Mesenchymal stem cell (in vitro differentiated cells and primary cell): Measurements from ENCODE around the gene ZG16.
"Not testable (repeated sequence)": the region's sequence is repeated elsewhere in the genome, so short reads cannot be mapped to it uniquely, and the experiment has no call there.

Experiments used
- DNase-seq: peaks from one replicate; pipeline ENCODE4 v3.0.0-alpha.2; 2013
- H2AFZ ChIP-seq: one replicate; pipeline ENCODE4 v1.6.1; 2013; ENCODE audit warnings: low read depth, mild to moderate bottlenecking, control low read depth, inconsistent platforms, low read length, moderate library complexity
- H2AK5ac ChIP-seq: 2 replicates; pipeline ENCODE4 v1.6.1; 2013; ENCODE audit warnings: low read length, moderate library complexity, mild to moderate bottlenecking, inconsistent platforms; ENCODE audit not compliant: severe bottlenecking
- H2BK120ac ChIP-seq: one replicate; pipeline ENCODE4 v1.6.1; 2013; ENCODE audit warnings: low read depth, mild to moderate bottlenecking, inconsistent platforms, low read length, moderate library complexity
- H2BK12ac ChIP-seq, 2 experiments: one replicate each; pipeline ENCODE4 v1.6.1; 2013; ENCODE audit warnings: inconsistent platforms in 2 of 2, low read length in 2 of 2, mild to moderate bottlenecking in 2 of 2, moderate library complexity in 2 of 2, control low read depth in 1 of 2
- H2BK15ac ChIP-seq: one replicate; pipeline ENCODE4 v1.6.1; 2013; ENCODE audit warnings: mild to moderate bottlenecking, low read depth, inconsistent platforms; ENCODE audit not compliant: poor library complexity, severe bottlenecking
- H2BK5ac ChIP-seq: 2 replicates; pipeline ENCODE4 v1.6.1; 2013; ENCODE audit warnings: low read depth, mild to moderate bottlenecking, low read length, control low read depth, inconsistent platforms; ENCODE audit not compliant: poor library complexity, severe bottlenecking
- H3K14ac ChIP-seq, 2 experiments: one replicate each; pipeline ENCODE4 v1.6.1; 2013; ENCODE audit warnings: inconsistent platforms in 2 of 2, low read length in 2 of 2, control low read depth in 1 of 2, mild to moderate bottlenecking in 1 of 2, moderate library complexity in 1 of 2
- H3K18ac ChIP-seq, 2 experiments: one replicate each; pipeline ENCODE4 v1.6.1; 2013; ENCODE audit warnings: inconsistent platforms in 2 of 2, low read length in 2 of 2, control low read depth in 1 of 2, low read depth in 1 of 2, mild to moderate bottlenecking in 1 of 2
- H3K23ac ChIP-seq, 2 experiments: one replicate each; pipeline ENCODE4 v1.6.1; 2013; ENCODE audit warnings: inconsistent platforms in 2 of 2, low read length in 2 of 2, mild to moderate bottlenecking in 2 of 2, moderate library complexity in 2 of 2, control low read depth in 1 of 2
- H3K27ac ChIP-seq: 2 replicates; pipeline ENCODE4 v1.5.1; 2013; ENCODE audit warnings: mild to moderate bottlenecking, moderate library complexity, low read length, control low read depth, inconsistent platforms; ENCODE audit not compliant: poor library complexity, severe bottlenecking
- H3K27me3 ChIP-seq, 2 experiments: 2 replicates each; pipeline versions ENCODE4 v1.6.1 to v1.7.0; 2013; ENCODE audit warnings: low read length in 2 of 2, mild to moderate bottlenecking in 2 of 2, moderate library complexity in 2 of 2, control low read depth in 1 of 2, inconsistent platforms in 1 of 2; ENCODE audit not compliant: control insufficient read depth in 1 of 2, insufficient read depth in 1 of 2
- H3K36me3 ChIP-seq, 2 experiments: 2 replicates each; pipeline versions ENCODE4 v1.6.1 to v1.7.0; 2013; ENCODE audit warnings: low read length in 2 of 2, control low read depth in 1 of 2, inconsistent platforms in 1 of 2, low read depth in 1 of 2, mild to moderate bottlenecking in 1 of 2; ENCODE audit not compliant: insufficient read depth in 2 of 2, control insufficient read depth in 1 of 2
- H3K4ac ChIP-seq, 2 experiments: one replicate each; pipeline ENCODE4 v1.6.1; 2013; ENCODE audit warnings: inconsistent platforms in 2 of 2, low read length in 2 of 2, mild to moderate bottlenecking in 2 of 2, moderate library complexity in 2 of 2, control low read depth in 1 of 2, low read depth in 1 of 2
- H3K4me1 ChIP-seq: 2 replicates; pipeline ENCODE4 v1.6.1; 2013; ENCODE audit warnings: low read depth, low read length, control low read depth; ENCODE audit not compliant: control insufficient read depth, insufficient read depth
- H3K4me2 ChIP-seq: 2 replicates; pipeline ENCODE4 v1.6.1; 2013; ENCODE audit warnings: low read length, mild to moderate bottlenecking, inconsistent platforms; ENCODE audit not compliant: poor library complexity, severe bottlenecking
- H3K4me3 ChIP-seq, 2 experiments: 2 replicates each; pipeline versions ENCODE4 v1.5.1 to v1.7.0; 2013; ENCODE audit warnings: low read length in 2 of 2, mild to moderate bottlenecking in 2 of 2, control low read depth in 1 of 2, low read depth in 1 of 2; ENCODE audit not compliant: insufficient read depth in 1 of 2
- H3K79me1 ChIP-seq: replicated peaks from 2 replicates; pipeline ENCODE4 v1.6.1; 2013; ENCODE audit warnings: mild to moderate bottlenecking, control low read depth, low read length, inconsistent platforms; ENCODE audit not compliant: poor library complexity, severe bottlenecking
- H3K9ac ChIP-seq: 2 replicates; pipeline ENCODE4 v1.7.0; 2013; ENCODE audit warnings: mild to moderate bottlenecking, low read length, moderate library complexity
- H3K9me3 ChIP-seq: 2 replicates; pipeline ENCODE4 v1.7.0; 2013; ENCODE audit warnings: mild to moderate bottlenecking, low read length; ENCODE audit not compliant: control insufficient read depth
- H4K8ac ChIP-seq: one replicate; pipeline ENCODE4 v1.6.1; 2013; ENCODE audit warnings: inconsistent platforms, mild to moderate bottlenecking, low read length, moderate library complexity
- H4K91ac ChIP-seq: one replicate; pipeline ENCODE4 v1.6.1; 2013; ENCODE audit warnings: mild to moderate bottlenecking, low read length, inconsistent platforms
- WGBS: methylation state at CpG from one replicate; pipeline ENCODE4 v1.1.7; 2013; ENCODE audit warnings: mixed read lengths; 5-methylcytosine and 5-hydroxymethylcytosine counted together

Gene ZG16

GRCh38 chr16:29745853-29746345 is 32.2 kb upstream of the ZG16 start, which contains the start of gene C16orf54:
Gene C16orf54, minus strand, starts transcription at chr16:29745990. Its CDS starts 1,039 bp downstream, at chr16:29744951.
- H2BK120ac ChIP-seq, result no peak within 1 kb of the TSS
- peak within 1 kb of the TSS; percentile 37 for H3K4me2 ChIP-seq
- H2BK15ac ChIP-seq, result no peak within 1 kb of the TSS
- no peak within 1 kb of the TSS for H3K4me3 ChIP-seq
- 88% methylated on average over 12 of the region's 12 CpGs for WGBS
- H3K14ac ChIP-seq, result no peak within 1 kb of the TSS
- H2AK5ac ChIP-seq, result no peak within 1 kb of the TSS
- H3K27me3 ChIP-seq, result peaks cover 4 to 48% of the 10 kb centered on the region in 2 experiments
- no peaks in the 10 kb centered on the region for H3K79me1 ChIP-seq
- no peak within 1 kb of the TSS for H3K9ac ChIP-seq
- no peak within 1 kb of the TSS for H2AFZ ChIP-seq
- no peak within 1 kb of the TSS for H3K4ac ChIP-seq
- H4K8ac ChIP-seq, result no peak within 1 kb of the TSS
- DNase-seq, result no peak
- H3K36me3 ChIP-seq, result no peaks in the 10 kb centered on the region
- no peak within 1 kb of the TSS for H4K91ac ChIP-seq
- no peak within 1 kb of the TSS for H3K23ac ChIP-seq
- H3K9me3 ChIP-seq, result no peaks in the 10 kb centered on the region
- no peak within 1 kb of the TSS for H2BK12ac ChIP-seq
- no peaks in the 10 kb centered on the region for H3K4me1 ChIP-seq
- no peak within 1 kb of the TSS for H3K27ac ChIP-seq
- no peak within 1 kb of the TSS for H2BK5ac ChIP-seq
- H3K18ac ChIP-seq, result no peak within 1 kb of the TSS

- Histone ChIP-seq H3K4me2 (peak overlapping the region; percentile 37), H3K27me3 (peaks cover 4 to 42% of the 10 kb centered on the region in 2 experiments)
- not testable (repeated sequence) for H2BK15ac ChIP-seq, H3K9me3 ChIP-seq, H3K18ac ChIP-seq, H3K4me1 ChIP-seq, H2AK5ac ChIP-seq, H3K14ac ChIP-seq, H2BK120ac ChIP-seq, H2BK12ac ChIP-seq, H2BK5ac ChIP-seq, H3K79me1 ChIP-seq, H3K36me3 ChIP-seq, H3K23ac ChIP-seq, H4K8ac ChIP-seq, DNase-seq, H4K91ac ChIP-seq, H3K27ac ChIP-seq, H3K4me3 ChIP-seq, H3K4ac ChIP-seq, H2AFZ ChIP-seq, H3K9ac ChIP-seq
- WGBS, result 84% methylated on average over 3 of the region's 4 CpGs
Measured at GRCh38 chr16:29746518-29746917, 31.5 kb upstream of the ZG16 start.

GRCh38 chr16:29747947-29748759 is 29.9 kb upstream of the ZG16 start:
- Histone ChIP-seq H2AFZ (no peak overlapping the region), H3K14ac (no peak overlapping the region), H3K4me1 (no peaks in the 10 kb centered on the region), H3K27ac (no peak overlapping the region), H3K4ac (no peak overlapping the region), H3K79me1 (no peaks in the 10 kb centered on the region), H2AK5ac (no peak overlapping the region), H2BK120ac (no peak overlapping the region), H2BK15ac (no peak overlapping the region), H3K9ac (no peak overlapping the region), H3K18ac (no peak overlapping the region), H2BK12ac (no peak overlapping the region), H2BK5ac (no peak overlapping the region), H3K9me3 (no peaks in the 10 kb centered on the region), H4K91ac (no peak overlapping the region), H3K36me3 (no peaks in the 10 kb centered on the region), H3K27me3 (peaks cover 0 to 28% of the 10 kb centered on the region in 2 experiments), H3K4me2 (no peak overlapping the region), H3K23ac (no peak overlapping the region), H4K8ac (no peak overlapping the region), H3K4me3 (no peak overlapping the region)
- 93% methylated on average over 30 of the region's 30 CpGs for WGBS
- DNase-seq, result no peak

GRCh38 chr16:29748760-29749149 is 29.3 kb upstream of the ZG16 start:
- not testable (repeated sequence) for H2BK5ac ChIP-seq, H3K14ac ChIP-seq, H2AFZ ChIP-seq, H2BK120ac ChIP-seq, H2BK15ac ChIP-seq, H3K23ac ChIP-seq, H3K4ac ChIP-seq, H3K4me3 ChIP-seq, H2BK12ac ChIP-seq, H4K8ac ChIP-seq, H3K27ac ChIP-seq, H3K4me2 ChIP-seq, H3K9ac ChIP-seq, H3K9me3 ChIP-seq, H2AK5ac ChIP-seq, H3K18ac ChIP-seq, DNase-seq, H3K4me1 ChIP-seq, H3K36me3 ChIP-seq, H4K91ac ChIP-seq, H3K79me1 ChIP-seq
- H3K27me3 ChIP-seq, result peaks cover 0 to 22% of the 10 kb centered on the region in 2 experiments
- WGBS, result 80% methylated on average over 4 of the region's 4 CpGs
